Measurements from ENCODE around the gene EPHB2.

Gene EPHB2

DNA sequence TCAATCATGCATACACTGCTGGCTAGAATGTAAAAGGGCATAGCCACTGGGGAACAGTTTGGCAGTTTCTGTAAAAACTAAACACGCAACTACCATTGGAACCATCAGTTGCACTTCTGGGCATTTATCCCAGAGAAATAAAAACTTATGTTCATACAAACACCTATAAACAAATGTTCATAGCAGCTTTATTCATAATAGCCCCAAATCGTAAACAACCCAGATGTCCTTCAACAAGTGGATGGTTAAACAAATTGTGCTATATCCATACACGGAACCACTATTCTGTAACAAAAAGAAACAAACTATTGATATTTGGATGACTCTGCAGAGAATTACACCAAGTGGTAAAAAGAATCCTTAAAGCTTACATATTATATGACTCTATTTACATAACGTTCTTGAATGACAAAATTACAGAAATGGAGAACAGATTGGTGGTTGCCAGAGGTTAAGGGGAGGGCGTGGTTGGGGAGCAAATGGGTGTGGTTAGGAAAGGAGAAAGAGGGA is 239.2 kb downstream of the EPHB2 start:
- no peak for DNase-seq (ENCODE audit: low read depth, low spot score)

DNA sequence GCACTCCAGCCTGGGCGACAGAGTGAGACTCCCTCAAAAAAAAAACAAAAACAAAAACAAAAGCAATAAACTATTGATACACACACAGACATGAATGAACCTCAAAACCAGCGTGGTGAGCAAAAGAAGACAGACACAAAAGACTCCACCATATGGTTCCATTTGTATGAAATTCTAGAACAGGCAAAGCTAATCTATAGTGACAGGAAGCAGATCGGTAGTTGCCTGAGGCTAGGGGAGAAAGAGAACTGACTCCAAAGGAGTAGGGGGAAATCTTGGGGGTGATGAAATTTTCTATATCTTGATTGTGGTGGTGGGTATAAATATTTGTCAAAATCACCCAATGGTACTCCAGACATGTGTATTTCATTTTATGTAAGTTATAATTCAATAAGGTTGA is 241.2 kb downstream of the EPHB2 start:
- DNase-seq (ENCODE audit: low read depth, low spot score) = no peak

DNA sequence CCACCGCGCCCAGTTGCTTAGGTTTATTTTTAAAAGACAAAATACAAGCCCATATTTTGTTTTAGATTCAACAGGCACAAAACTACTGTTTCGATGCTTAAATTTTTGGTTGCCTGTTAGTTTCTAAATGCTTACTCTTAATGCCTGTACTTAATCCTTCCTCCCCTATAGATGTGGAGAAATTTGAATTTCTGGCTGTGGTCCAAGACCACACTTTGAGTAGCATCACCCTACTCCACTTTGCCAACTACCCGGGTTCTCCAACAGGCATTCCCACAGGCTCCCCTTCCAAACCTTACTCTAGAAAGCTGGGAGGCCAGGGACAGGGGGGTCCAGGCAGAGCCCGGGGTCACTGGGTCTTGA is 242.0 kb downstream of the EPHB2 start:
- no peak for DNase-seq (ENCODE audit: low read depth, low spot score)

DNA sequence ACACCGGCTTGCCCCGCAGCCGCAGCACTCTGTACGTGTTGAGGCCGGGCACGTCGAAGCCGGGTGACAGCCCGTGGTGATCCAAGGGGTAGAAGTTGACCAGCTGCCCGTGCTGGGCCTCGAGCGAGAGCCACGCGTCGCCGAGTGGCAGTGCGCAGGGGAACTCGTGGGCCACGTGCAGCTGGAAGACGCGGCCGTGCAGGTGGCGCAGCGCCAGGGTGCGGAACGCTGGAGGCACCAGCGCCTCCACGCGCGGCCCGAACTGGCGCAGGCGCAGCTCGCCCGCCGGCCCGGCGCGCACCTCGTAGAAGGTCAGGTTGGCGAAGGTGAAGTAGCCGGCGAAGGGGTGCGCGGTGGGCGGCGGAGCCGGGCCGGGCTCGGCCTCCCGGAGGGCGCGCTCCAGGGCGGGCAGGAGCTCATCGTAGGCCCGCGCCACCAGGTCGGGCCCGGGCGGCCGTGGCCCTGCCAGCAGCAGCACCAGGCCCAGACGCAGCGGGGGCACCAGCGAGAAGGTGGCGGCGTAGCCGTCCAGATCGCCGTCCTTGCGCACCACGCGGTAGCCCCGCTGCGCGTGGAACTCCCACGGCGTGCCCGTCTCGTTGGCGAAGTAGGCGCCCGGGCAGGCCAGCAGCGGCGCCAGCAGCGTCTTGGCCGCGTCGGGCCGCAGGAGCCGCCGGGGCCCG is 242.6 kb downstream of the EPHB2 start:
- DNase-seq (ENCODE audit: low read depth, low spot score) = no peak

DNA sequence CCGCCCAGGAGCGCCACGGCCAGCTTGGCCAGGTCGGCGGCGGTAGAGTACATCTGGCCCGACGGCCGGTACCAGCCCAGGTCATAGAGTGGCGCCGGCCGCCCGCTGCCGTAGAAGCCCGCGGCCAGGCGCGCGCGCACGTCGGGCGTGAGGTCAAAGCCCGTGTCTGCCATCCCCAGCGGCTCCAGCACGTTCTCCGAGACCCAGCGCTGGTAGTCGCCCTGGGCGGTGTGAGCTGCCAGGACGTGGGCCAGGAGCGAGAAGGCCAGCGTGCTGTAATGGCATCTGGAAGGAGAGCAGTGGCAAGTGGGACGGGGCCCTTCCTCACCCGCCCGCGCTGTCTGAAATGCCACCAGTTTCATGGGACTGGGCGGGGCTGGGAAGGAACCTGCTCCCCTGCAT is 243.1 kb downstream of the EPHB2 start:
- DNase-seq (ENCODE audit: low read depth, low spot score) = no peak

DNA sequence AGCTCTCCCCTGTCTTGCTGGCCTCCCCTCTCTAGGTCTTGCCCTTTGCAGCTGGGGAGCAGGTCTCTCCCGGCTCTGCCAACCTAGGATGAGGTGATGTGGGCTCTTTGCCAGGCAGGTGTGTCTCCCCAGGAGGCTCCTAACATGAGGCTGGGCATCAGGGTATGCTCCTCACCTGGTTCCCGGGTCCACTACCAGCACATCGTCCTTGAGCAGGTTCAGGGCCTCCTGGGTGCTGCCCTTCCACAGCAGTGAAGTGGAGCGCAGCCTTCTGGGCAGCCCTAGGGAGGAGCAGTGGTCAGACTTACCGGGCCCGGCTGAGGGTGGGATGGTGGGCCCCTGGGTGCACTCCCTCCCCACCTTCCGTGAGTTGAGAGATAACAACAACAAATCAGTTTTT is 244.5 kb downstream of the EPHB2 start:
- no peak for DNase-seq (ENCODE audit: low read depth, low spot score)

- DNase-seq (ENCODE audit: low read depth, low spot score) = no peak
These were observed 246.4 kb downstream of the EPHB2 start for GRCh38 chr1:22957066-22957465.

DNA sequence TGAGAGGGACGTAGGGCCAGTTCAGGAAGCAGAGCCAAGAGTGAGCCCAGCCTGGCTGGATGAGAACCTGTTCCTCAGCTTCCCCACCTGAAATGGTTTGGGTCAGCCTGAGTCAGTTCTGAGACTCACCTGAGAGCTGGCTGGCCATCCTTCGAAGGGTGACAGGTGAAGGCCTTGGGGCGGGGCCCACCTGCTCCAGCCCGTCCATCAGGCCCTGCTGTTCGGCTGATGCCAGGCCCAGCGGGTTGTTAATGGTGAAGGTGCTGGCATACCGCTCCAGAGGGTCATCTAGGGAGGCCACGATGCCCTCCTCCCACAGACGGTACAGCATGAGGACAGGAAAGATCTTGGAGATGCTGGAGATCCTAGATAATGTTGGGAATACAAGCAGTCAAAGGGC is 247.9 kb downstream of the EPHB2 start:
- DNase-seq (ENCODE audit: low read depth, low spot score) = no peak

DNA sequence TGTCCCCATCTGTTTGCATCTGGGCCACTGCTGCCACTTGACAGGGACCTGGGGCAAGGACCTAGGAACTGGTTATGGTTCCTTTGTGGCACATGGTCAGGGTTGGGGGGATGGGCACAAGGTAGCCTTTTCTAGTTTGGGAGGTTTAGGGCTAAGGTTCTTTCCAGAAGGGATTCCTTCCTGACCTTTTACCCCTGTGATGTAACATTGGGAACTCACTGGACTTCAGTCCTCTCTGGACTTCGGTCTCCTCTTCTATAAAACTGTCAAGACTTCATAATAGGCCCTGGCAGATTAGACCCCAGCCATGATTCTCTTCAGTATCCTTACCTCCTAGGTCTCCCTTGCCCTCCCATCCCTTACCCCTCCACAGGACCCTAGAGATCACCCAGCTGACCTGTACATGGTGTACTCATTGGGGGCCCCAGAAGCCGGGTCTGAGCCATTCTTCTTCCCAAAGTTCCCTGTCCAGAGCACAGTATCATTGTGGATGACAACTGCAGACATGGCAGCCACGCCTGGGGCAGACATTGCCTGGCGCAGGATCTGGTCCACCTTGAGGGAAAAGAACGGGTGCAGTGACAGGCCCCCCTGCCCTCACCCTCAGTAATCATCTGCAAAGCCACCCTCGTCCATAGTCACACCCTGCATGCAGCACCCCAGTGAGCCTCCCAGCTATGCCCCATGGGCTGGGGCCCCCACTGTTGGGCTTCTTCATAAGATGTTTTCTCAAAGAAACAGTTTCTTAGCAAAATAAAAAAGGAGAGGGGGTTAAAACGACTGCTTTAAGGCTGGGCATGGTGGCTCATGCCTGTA is 249.1 kb downstream of the EPHB2 start:
- DNase-seq (ENCODE audit: low read depth, low spot score) = no peak

DNA sequence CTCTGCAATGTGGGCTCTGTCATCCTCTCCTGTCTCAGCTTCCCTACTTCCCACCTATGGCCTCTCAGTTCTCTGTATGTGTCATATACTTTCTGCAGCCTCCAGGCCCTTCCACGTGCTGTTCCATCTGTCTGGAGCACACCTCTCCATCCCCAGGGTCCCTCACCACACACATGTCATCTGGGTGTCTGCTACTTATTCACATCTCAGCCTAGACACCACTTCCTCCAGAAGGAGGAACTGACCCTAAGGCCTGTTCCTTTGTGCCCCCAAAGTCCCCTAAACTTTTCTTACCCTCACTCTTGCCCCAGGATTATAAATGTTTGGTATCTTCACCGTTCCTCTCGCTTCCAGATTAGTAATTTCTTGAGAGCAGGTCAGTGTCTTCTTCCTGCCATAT is 251.9 kb downstream of the EPHB2 start:
- no peak for DNase-seq (ENCODE audit: low read depth, low spot score)

DNA sequence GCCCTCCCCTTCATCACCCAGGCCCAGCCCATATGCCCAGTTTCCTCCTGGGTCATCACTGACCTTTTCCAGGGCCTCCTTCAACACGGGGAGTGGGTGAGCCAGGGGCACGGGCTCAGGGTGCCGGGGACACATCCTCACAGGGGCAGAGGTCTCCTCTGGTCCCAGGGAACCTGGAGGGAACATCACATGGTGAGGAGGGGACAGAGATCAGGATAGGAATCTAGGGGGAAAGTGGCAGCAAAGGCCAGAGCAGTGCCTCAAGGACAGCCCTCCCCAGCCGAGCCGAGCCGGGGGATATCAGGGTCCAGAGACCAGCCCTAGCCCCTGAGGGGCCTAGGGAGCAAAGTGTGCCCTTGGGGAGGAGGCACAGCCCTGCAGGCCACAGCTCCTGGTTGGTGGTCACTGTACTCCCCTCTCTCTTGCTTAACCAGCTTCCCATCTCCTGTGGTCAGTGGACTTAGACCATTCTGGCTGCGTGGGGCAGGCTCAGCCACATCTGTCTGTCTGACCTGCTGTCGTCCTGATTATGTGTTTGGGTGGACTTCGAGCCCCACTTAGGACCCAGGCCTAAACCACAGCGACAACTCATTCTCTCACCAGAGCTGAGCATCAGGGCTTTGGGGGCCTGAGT is 252.5 kb downstream of the EPHB2 start:
- no peak for DNase-seq (ENCODE audit: low read depth, low spot score)

DNA sequence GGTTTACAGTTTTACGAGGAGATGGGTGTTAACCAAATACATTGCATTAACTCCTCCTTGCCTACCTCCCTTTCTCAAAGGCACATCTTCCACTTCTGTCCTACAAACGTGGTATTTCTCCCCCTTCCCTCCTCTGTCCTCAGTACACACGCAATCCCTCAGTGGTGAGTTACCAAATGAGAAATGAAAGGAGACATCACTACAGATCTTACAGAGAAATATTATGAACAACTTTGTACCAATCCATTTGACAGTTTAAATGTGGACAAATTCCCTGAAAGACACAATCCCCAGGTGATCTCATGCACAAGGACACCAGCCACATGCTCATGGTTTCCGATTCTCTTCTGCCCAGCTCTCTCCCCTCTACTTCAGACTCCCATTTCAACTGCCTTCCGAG is 255.7 kb downstream of the EPHB2 start:
- no peak for DNase-seq (ENCODE audit: low read depth, low spot score)

DNA sequence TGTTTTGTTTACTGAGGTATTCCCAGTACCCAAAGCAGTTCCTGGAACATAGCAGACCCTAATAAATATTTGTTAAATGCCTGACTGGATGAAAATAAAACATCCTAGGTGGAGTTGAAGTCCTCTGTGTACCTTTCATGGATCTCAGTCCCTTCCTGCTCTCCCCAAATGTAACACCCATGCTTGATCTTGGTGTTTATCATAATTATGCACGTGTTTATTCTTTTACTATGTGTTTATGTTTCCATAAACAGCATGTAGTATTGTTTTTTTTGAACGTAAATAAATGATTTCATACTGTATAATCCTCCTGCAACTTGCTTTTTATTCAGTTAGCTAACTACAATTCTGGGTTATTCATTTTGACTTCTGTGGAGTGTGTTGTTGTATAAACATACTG is 257.2 kb downstream of the EPHB2 start:
- no peak for DNase-seq (ENCODE audit: low read depth, low spot score)

- peak; percentile 82 for DNase-seq (ENCODE audit: low read depth, low spot score)
These were observed 258.7 kb downstream of the EPHB2 start for GRCh38 chr1:22969304-22969709.

DNA sequence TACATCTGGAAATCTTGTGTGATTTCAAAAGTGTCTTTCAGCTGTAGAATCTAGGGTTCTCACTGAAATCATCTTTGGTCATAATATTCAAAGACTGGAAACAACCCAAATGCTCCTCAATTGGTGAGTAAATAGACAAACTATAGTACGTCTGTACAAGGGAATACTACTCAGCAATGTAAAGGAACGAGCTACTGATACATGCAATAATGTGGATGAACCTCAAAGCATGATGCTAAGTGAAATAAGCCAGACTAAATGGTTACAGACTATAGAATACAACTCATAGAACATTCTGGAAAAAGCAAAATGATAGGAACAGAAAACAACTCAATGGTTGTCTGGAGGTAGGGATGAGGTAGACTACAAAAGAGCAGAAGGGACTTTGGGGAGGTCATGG is 259.5 kb downstream of the EPHB2 start:
- no peak for DNase-seq (ENCODE audit: low read depth, low spot score)
